K562 (cell line): Measurements from ENCODE around the gene FCAMR. TPM values are rescaled to one million over a fixed set of nuclear protein-coding genes. Genes with fewer than 3 reads are reported as not detected.

ENCODE experiments used
- E2F3 ChIP-seq: fragments of 250-450 bp; sonication (Bioruptor Pico); IDR thresholded peaks from 2 replicates; pipeline ENCODE4 v1.4.0; 2020; ENCODE audit warnings: mild to moderate bottlenecking
- FOS ChIP-seq: IDR thresholded peaks from 3 replicates; pipeline ENCODE4 v1.6.1; 2011; ENCODE audit not compliant: insufficient read length; ENCODE audit errors: extremely low read depth
- PHTF2 ChIP-seq: fragments of 250-450 bp; sonication (Bioruptor Pico); IDR thresholded peaks from 2 replicates; pipeline ENCODE4 v1.5.0; 2021; ENCODE audit warnings: mild to moderate bottlenecking
- POLR2AphosphoS2 ChIP-seq: IDR thresholded peaks from 2 replicates; pipeline ENCODE4 v1.6.1; 2012; ENCODE audit warnings: low read length, improper control_type of control experiment
- SIN3A ChIP-seq, 2 experiments: fragments of 150-350 bp in 1 of 2; IDR thresholded peaks; 2 replicates each; pipeline ENCODE4 v1.6.1; 2011 to 2016; ENCODE audit warnings: borderline replicate concordance in 2 of 2, low read depth in 2 of 2, low read length in 2 of 2, mild to moderate bottlenecking in 2 of 2, moderate library complexity in 2 of 2; ENCODE audit not compliant: control insufficient read depth in 1 of 2
- SREBF1 ChIP-seq: fragments of 150-350 bp; IDR thresholded peaks from 2 replicates; pipeline ENCODE4 v1.6.1; 2014; ENCODE audit warnings: antibody characterized with exemption, low read depth, low read length, borderline replicate concordance
- STAG1 ChIP-seq: sonication (generic); formaldehyde crosslinking; IDR thresholded peaks from 2 replicates; pipeline ENCODE4 v1.5.0; 2020; ENCODE audit warnings: missing genetic modification reagents, borderline replicate concordance
- STAT5B ChIP-seq: fragments of 250-450 bp; sonication (Bioruptor Pico); IDR thresholded peaks from 2 replicates; pipeline ENCODE4 v1.8.0; 2021; ENCODE audit warnings: mild to moderate bottlenecking, inconsistent platforms
- ZFP30 ChIP-seq: fragments of 250-450 bp; sonication (Bioruptor Pico); IDR thresholded peaks from 2 replicates; pipeline ENCODE4 v1.8.0; 2022; ENCODE audit warnings: moderate library complexity, mild to moderate bottlenecking, inconsistent platforms, borderline replicate concordance
- ZFP36 ChIP-seq: fragments of 150-350 bp; IDR thresholded peaks from 2 replicates; pipeline ENCODE4 v1.6.1; 2018; ENCODE audit warnings: low read length, low read depth; ENCODE audit not compliant: partially characterized antibody
- ZNF143 ChIP-seq: sonication (generic); formaldehyde crosslinking; IDR thresholded peaks from 2 replicates; pipeline ENCODE4 v1.9.0; 2022; ENCODE audit warnings: mild to moderate bottlenecking, missing genetic modification reagents
- ZNF3 ChIP-seq: fragments of 250-450 bp; sonication (Bioruptor Pico); IDR thresholded peaks from 2 replicates; pipeline ENCODE4 v1.5.0; 2021; ENCODE audit warnings: mild to moderate bottlenecking, moderate library complexity
- ZNF316 ChIP-seq: fragments of 450-650 bp; IDR thresholded peaks from 2 replicates; pipeline ENCODE4 v1.6.1; 2016
- ZNF408 ChIP-seq: fragments of 250-450 bp; sonication (Bioruptor Pico); IDR thresholded peaks from 2 replicates; pipeline ENCODE4 v1.4.0; 2020; ENCODE audit warnings: low read depth, mild to moderate bottlenecking, moderate library complexity
- ZNF445 ChIP-seq: fragments of 250-450 bp; sonication (Bioruptor Pico); IDR thresholded peaks from 2 replicates; pipeline ENCODE4 v1.4.0; 2020; ENCODE audit warnings: low read depth, mild to moderate bottlenecking, moderate library complexity
- ZNF764 ChIP-seq: fragments of 250-450 bp; sonication (Bioruptor Pico); IDR thresholded peaks from 2 replicates; pipeline ENCODE4 v1.4.0; 2020; ENCODE audit warnings: low read depth, mild to moderate bottlenecking, moderate library complexity
- polyA plus RNA-seq, 8 experiments: library from polyadenylated mRNA; depleted of rRNA in 4 of 8; stranded (reverse) in 5 of 8; unstranded in 3 of 8; fragments of >200 nt; fragmentation: Nextera tagmentation in 2 of 8; fragmentation: Illumina TruSeq in 1 of 8; extraction: Ambion mirVana in 2 of 8; extraction: Trizol in 1 of 8; gene quantifications; 2 replicates each; pipeline versions ENCODE4 v1.2.1 to v1.2.3, GENCODE V29; 2011 to 2014; ENCODE audit warnings: inconsistent platforms in 1 of 8, missing spikeins in 1 of 8
- total RNA-seq, 7 experiments: library from RNA; depleted of rRNA in 6 of 7; stranded (reverse); fragments of >200 nt in 6 of 7; fragmentation: Illumina TruSeq in 2 of 7; extraction: Trizol in 2 of 7; gene quantifications; 2 replicates each; pipeline versions ENCODE4 v1.2.1 to v1.2.3, GENCODE V29; 2011 to 2021; ENCODE audit warnings: low replicate concordance in 1 of 7
- TF ChIP-seq, protein P1 (sequence below): sonication (generic); formaldehyde crosslinking; IDR thresholded peaks from 2 replicates; pipeline ENCODE4 v1.8.0; 2022; ENCODE audit warnings: missing genetic modification reagents, mild to moderate bottlenecking, borderline replicate concordance
- TF ChIP-seq, protein P2 (sequence below): fragments of 450-650 bp; formaldehyde crosslinking; IDR thresholded peaks from 2 replicates; pipeline ENCODE4 v1.4.0; 2020; ENCODE audit warnings: mild to moderate bottlenecking, mixed read lengths
- TF ChIP-seq, protein P3 (sequence below): fragments of 200-800 bp; sonication (Bioruptor generic); IDR thresholded peaks from 2 replicates; pipeline ENCODE4 v1.6.1; 2016; ENCODE audit warnings: missing genetic modification characterization, missing compliant biosample characterization

The FCAMR gene
- total and polyA plus RNA-seq, 9 of the 15 experiments (the other 6 are each of a cell fraction or from before 2014, with no cell fraction given): not detected

DNA sequence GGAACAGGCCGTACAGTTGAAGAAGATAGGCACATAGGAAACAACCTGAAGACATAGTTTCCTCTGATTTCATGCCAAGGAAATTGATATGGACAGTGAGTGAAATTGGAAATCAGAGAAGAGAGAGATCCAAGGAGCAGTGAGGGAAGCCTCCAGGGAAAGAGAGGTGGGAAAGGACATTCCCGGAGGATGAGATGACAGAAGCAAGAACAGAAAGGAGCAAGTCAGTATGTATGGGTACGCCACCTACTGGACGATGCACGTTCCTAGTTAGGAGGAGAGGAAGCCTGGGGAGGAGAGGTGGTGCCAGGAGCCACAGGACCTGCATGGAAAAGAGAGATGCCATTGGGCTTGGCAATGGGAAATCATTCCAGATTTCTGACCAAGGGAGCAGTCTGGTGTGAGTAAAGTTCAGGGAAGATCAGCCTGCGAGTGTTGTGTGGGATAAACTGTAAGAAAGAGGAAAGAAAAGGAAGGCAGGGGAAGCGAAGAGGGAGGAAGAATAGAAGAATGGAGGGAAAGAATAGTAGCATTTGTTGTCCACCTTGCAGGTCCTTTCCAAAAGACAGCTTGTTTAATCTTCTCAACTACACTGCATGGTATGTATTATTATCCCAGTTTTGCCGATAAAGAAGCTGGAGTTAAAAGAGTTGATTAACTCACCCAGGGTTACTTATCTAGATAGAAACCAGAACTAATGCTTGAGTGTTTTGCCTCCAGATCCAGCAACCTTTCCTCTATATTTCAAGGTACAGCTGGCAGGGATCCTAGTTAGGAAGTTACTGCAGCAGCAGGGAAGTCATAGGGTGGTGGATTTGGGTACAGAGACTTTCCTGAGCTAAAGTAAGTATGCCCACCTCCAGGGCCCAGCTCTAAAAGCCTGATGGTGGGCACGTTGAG, 34.9 kb upstream of the FCAMR start (continued):
- TF ChIP-seq ZNF143: no peak
- TF ChIP-seq ZNF764 (CRISPR knock-in tag): no peak
- no peak for TF ChIP-seq ZNF3 (CRISPR knock-in tag)
- no peak for TF ChIP-seq PHTF2 (CRISPR knock-in tag)
- no peak for TF ChIP-seq STAG1 (CRISPR knock-in tag)
- TF ChIP-seq FOS: no peak
- no peak for TF ChIP-seq ZNF408 (CRISPR knock-in tag)
- TF ChIP-seq SIN3A (IDR thresholded peaks at IDR 0.05; ENCODE audit: borderline replicate concordance in 2 of 2, control insufficient read depth in 1 of 2, low read depth in 2 of 2, low read length in 2 of 2): no peak
- no peak for TF ChIP-seq STAT5B (CRISPR knock-in tag)
- TF ChIP-seq, protein P1, sequence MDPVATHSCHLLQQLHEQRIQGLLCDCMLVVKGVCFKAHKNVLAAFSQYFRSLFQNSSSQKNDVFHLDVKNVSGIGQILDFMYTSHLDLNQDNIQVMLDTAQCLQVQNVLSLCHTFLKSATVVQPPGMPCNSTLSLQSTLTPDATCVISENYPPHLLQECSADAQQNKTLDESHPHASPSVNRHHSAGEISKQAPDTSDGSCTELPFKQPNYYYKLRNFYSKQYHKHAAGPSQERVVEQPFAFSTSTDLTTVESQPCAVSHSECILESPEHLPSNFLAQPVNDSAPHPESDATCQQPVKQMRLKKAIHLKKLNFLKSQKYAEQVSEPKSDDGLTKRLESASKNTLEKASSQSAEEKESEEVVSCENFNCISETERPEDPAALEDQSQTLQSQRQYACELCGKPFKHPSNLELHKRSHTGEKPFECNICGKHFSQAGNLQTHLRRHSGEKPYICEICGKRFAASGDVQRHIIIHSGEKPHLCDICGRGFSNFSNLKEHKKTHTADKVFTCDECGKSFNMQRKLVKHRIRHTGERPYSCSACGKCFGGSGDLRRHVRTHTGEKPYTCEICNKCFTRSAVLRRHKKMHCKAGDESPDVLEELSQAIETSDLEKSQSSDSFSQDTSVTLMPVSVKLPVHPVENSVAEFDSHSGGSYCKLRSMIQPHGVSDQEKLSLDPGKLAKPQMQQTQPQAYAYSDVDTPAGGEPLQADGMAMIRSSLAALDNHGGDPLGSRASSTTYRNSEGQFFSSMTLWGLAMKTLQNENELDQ (CRISPR knock-in tag): no peak
- no peak for TF ChIP-seq POLR2AphosphoS2
- TF ChIP-seq, protein P2, sequence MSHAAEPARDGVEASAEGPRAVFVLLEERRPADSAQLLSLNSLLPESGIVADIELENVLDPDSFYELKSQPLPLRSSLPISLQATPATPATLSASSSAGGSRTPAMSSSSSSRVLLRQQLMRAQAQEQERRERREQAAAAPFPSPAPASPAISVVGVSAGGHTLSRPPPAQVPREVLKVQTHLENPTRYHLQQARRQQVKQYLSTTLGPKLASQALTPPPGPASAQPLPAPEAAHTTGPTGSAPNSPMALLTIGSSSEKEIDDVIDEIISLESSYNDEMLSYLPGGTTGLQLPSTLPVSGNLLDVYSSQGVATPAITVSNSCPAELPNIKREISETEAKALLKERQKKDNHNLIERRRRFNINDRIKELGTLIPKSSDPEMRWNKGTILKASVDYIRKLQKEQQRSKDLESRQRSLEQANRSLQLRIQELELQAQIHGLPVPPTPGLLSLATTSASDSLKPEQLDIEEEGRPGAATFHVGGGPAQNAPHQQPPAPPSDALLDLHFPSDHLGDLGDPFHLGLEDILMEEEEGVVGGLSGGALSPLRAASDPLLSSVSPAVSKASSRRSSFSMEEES (CRISPR knock-in tag): no peak
- TF ChIP-seq E2F3 (CRISPR knock-in tag): no peak
- no peak for TF ChIP-seq ZFP30
- TF ChIP-seq ZNF445 (CRISPR knock-in tag): no peak
- TF ChIP-seq ZFP36: no peak
- no peak for TF ChIP-seq SREBF1
- TF ChIP-seq, protein P3, sequence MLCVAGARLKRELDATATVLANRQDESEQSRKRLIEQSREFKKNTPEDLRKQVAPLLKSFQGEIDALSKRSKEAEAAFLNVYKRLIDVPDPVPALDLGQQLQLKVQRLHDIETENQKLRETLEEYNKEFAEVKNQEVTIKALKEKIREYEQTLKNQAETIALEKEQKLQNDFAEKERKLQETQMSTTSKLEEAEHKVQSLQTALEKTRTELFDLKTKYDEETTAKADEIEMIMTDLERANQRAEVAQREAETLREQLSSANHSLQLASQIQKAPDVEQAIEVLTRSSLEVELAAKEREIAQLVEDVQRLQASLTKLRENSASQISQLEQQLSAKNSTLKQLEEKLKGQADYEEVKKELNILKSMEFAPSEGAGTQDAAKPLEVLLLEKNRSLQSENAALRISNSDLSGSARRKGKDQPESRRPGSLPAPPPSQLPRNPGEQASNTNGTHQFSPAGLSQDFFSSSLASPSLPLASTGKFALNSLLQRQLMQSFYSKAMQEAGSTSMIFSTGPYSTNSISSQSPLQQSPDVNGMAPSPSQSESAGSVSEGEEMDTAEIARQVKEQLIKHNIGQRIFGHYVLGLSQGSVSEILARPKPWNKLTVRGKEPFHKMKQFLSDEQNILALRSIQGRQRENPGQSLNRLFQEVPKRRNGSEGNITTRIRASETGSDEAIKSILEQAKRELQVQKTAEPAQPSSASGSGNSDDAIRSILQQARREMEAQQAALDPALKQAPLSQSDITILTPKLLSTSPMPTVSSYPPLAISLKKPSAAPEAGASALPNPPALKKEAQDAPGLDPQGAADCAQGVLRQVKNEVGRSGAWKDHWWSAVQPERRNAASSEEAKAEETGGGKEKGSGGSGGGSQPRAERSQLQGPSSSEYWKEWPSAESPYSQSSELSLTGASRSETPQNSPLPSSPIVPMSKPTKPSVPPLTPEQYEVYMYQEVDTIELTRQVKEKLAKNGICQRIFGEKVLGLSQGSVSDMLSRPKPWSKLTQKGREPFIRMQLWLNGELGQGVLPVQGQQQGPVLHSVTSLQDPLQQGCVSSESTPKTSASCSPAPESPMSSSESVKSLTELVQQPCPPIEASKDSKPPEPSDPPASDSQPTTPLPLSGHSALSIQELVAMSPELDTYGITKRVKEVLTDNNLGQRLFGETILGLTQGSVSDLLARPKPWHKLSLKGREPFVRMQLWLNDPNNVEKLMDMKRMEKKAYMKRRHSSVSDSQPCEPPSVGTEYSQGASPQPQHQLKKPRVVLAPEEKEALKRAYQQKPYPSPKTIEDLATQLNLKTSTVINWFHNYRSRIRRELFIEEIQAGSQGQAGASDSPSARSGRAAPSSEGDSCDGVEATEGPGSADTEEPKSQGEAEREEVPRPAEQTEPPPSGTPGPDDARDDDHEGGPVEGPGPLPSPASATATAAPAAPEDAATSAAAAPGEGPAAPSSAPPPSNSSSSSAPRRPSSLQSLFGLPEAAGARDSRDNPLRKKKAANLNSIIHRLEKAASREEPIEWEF (CRISPR knock-in tag): no peak
- peak; percentile 44; the same call in 1 of the 2 replicates for TF ChIP-seq ZNF316
